GM23338 (cell line): ENCODE measurements around the gene SLC25A30. TPM values are rescaled to one million over a fixed set of nuclear protein-coding genes. Genes with fewer than 3 reads are reported as not detected.

Experiments
- ATAC-seq: fragments of 200-7000 bp; cut with Tn5 transposase; 3 replicates; pipeline ENCODE4 v1.9.1; 2020
- DNase-seq: peaks from one replicate; pipeline ENCODE4 v3.0.0-alpha.2; 2015; ENCODE audit warnings: low spot score
- H2AFZ ChIP-seq: fragments of 200-600 bp; sonication (generic); 2 replicates; pipeline ENCODE4 v1.8.0; 2016; ENCODE audit warnings: antibody characterized with exemption, mild to moderate bottlenecking, moderate library complexity
- H3F3A ChIP-seq: fragments of 200-600 bp; sonication (generic); replicated peaks from 2 replicates; pipeline ENCODE4 v1.8.0; 2017; ENCODE audit warnings: antibody characterized with exemption, mixed run types, low read depth
- H3K27ac ChIP-seq: fragments of 200-600 bp; sonication (generic); 2 replicates; pipeline ENCODE4 v1.6.1; 2016; ENCODE audit warnings: low read depth
- H3K27me3 ChIP-seq: fragments of 200-600 bp; sonication (generic); 2 replicates; pipeline ENCODE4 v1.8.0; 2016; ENCODE audit warnings: mild to moderate bottlenecking, mixed run types, moderate library complexity; ENCODE audit not compliant: insufficient read depth
- H3K36me3 ChIP-seq: fragments of 200-600 bp; sonication (generic); 2 replicates; pipeline ENCODE4 v1.8.0; 2016; ENCODE audit warnings: mild to moderate bottlenecking; ENCODE audit not compliant: insufficient read depth
- H3K4me1 ChIP-seq: fragments of 200-600 bp; sonication (generic); 2 replicates; pipeline ENCODE4 v1.8.0; 2016; ENCODE audit warnings: mild to moderate bottlenecking, moderate library complexity; ENCODE audit not compliant: insufficient read depth
- H3K4me2 ChIP-seq: fragments of 200-600 bp; sonication (generic); 2 replicates; pipeline ENCODE4 v1.7.1; 2017; ENCODE audit warnings: mixed run types
- H3K4me3 ChIP-seq: fragments of 200-600 bp; sonication (generic); 2 replicates; pipeline ENCODE4 v1.6.1; 2016; ENCODE audit warnings: mixed run types
- H3K79me2 ChIP-seq: fragments of 200-600 bp; sonication (generic); replicated peaks from 2 replicates; pipeline ENCODE4 v1.8.0; 2017; ENCODE audit warnings: mild to moderate bottlenecking; ENCODE audit not compliant: insufficient read depth
- H3K9me2 ChIP-seq: fragments of 200-600 bp; sonication (generic); 2 replicates; pipeline ENCODE4 v1.8.0; 2017; ENCODE audit not compliant: insufficient read depth
- H4K20me1 ChIP-seq: fragments of 200-600 bp; sonication (generic); replicated peaks from 2 replicates; pipeline ENCODE4 v1.8.0; 2017; ENCODE audit warnings: mild to moderate bottlenecking; ENCODE audit not compliant: insufficient read depth
- H3K27ac Mint-ChIP-seq: 2 replicates; pipeline ENCODE4 v1.8.0; 2020; ENCODE audit warnings: inconsistent platforms, mild to moderate bottlenecking, moderate library complexity, mixed read lengths
- H3K27me3 Mint-ChIP-seq: 3 replicates; pipeline ENCODE4 v1.8.0; 2022; ENCODE audit warnings: low read depth, mild to moderate bottlenecking, moderate library complexity, mixed read lengths, inconsistent platforms; ENCODE audit not compliant: insufficient read depth, poor library complexity
- H3K36me3 Mint-ChIP-seq: 3 replicates; pipeline ENCODE4 v1.8.0; 2021; ENCODE audit warnings: low read depth, mild to moderate bottlenecking, inconsistent platforms, moderate library complexity, mixed read lengths
- H3K4me1 Mint-ChIP-seq: 3 replicates; pipeline ENCODE4 v1.8.0; 2020; ENCODE audit warnings: mild to moderate bottlenecking, inconsistent platforms, mixed read lengths
- H3K4me3 Mint-ChIP-seq: 3 replicates; pipeline ENCODE4 v1.8.0; 2021; ENCODE audit warnings: moderate library complexity, mild to moderate bottlenecking, inconsistent platforms, mixed read lengths
- H3K9me3 Mint-ChIP-seq: 3 replicates; pipeline ENCODE4 v1.8.0; 2020; ENCODE audit warnings: moderate library complexity, mild to moderate bottlenecking, inconsistent platforms, mixed read lengths
- CREB1 ChIP-seq: fragments of 250-450 bp; sonication (Bioruptor Pico); IDR thresholded peaks from 2 replicates; pipeline ENCODE4 v1.5.0; 2020; ENCODE audit warnings: low read depth, mild to moderate bottlenecking, moderate library complexity
- CTCF ChIP-seq, 2 experiments: fragments of 200-600 bp in 1 of 2; sonication (generic) in 1 of 2; conservative IDR thresholded peaks; 2 replicates each; pipeline versions ENCODE4 v1.5.1 to v1.6.1; 2016 to 2017; ENCODE audit warnings: antibody characterized with exemption in 2 of 2, low read depth in 2 of 2, mild to moderate bottlenecking in 2 of 2, moderate library complexity in 1 of 2
- EZH2phosphoT487 ChIP-seq: fragments of 200-600 bp; sonication (generic); IDR thresholded peaks from one replicate; pipeline ENCODE4 v1.8.1; 2018; ENCODE audit warnings: antibody characterized with exemption; ENCODE audit not compliant: unreplicated experiment
- JUNB ChIP-seq: IDR thresholded peaks from one replicate; pipeline ENCODE4 v1.6.1; 2016; ENCODE audit warnings: antibody characterized with exemption; ENCODE audit not compliant: unreplicated experiment
- STAT1 ChIP-seq: IDR thresholded peaks from one replicate; pipeline ENCODE4 v1.6.1; 2016; ENCODE audit warnings: antibody characterized with exemption; ENCODE audit not compliant: unreplicated experiment
- ZNF114 ChIP-seq: fragments of 250-450 bp; sonication (Bioruptor Pico); IDR thresholded peaks from 2 replicates; pipeline ENCODE4 v1.5.0; 2020; ENCODE audit warnings: mild to moderate bottlenecking, moderate library complexity
- polyA plus RNA-seq: library from polyadenylated mRNA; unstranded; fragments of >200 nt; fragmentation: Nextera tagmentation; extraction: Ambion mirVana; gene quantifications from 2 replicates; pipeline ENCODE4 v1.2.1, GENCODE V29; 2016
- total RNA-seq: library from RNA; depleted of rRNA; stranded (reverse); fragments of >200 nt; shearing (Covaris generic); gene quantifications from 2 replicates; pipeline ENCODE4 v1.2.3, GENCODE V29; 2014
- TF ChIP-seq, protein P1 (sequence below): IDR thresholded peaks from 2 replicates; pipeline ENCODE4 v1.6.1; 2016; ENCODE audit warnings: antibody characterized with exemption
- TF ChIP-seq, protein P2 (sequence below): fragments of 250-450 bp; sonication (Bioruptor Pico); IDR thresholded peaks from 2 replicates; pipeline ENCODE4 v1.5.0; 2020; ENCODE audit warnings: mild to moderate bottlenecking, moderate library complexity

SLC25A30 gene
- total and polyA plus RNA-seq, 2 experiments from 2014 or later, result 2.0 to 7.5 TPM

GRCh38 chr13:45398877-45399276, 19.3 kb downstream of the SLC25A30 start:
- Histone ChIP-seq H3K27me3 (no peaks in the 10 kb centered on the region), H3K4me2 (no peak overlapping the region), H3K36me3 (peaks cover 3% of the 10 kb centered on the region), H3K9me2 (no peaks in the 10 kb centered on the region), H3K4me3 (no peak overlapping the region), H3K79me2 (no peaks in the 10 kb centered on the region), H3F3A (no peaks in the 10 kb centered on the region), H4K20me1 (peaks cover 7% of the 10 kb centered on the region), H2AFZ (no peak overlapping the region), H3K27ac (no peak overlapping the region), H3K4me1 (0 out of 2 replicates have a peak, but pooled peaks cover 4% of the 10 kb centered on the region)
- peaks cover 4% of the 10 kb centered on the region; the same call in 2 of the 3 replicates for H3K4me1 Mint-ChIP-seq
- TF ChIP-seq, protein P1, sequence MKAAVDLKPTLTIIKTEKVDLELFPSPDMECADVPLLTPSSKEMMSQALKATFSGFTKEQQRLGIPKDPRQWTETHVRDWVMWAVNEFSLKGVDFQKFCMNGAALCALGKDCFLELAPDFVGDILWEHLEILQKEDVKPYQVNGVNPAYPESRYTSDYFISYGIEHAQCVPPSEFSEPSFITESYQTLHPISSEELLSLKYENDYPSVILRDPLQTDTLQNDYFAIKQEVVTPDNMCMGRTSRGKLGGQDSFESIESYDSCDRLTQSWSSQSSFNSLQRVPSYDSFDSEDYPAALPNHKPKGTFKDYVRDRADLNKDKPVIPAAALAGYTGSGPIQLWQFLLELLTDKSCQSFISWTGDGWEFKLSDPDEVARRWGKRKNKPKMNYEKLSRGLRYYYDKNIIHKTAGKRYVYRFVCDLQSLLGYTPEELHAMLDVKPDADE, result no peak
- TF ChIP-seq, protein P2, sequence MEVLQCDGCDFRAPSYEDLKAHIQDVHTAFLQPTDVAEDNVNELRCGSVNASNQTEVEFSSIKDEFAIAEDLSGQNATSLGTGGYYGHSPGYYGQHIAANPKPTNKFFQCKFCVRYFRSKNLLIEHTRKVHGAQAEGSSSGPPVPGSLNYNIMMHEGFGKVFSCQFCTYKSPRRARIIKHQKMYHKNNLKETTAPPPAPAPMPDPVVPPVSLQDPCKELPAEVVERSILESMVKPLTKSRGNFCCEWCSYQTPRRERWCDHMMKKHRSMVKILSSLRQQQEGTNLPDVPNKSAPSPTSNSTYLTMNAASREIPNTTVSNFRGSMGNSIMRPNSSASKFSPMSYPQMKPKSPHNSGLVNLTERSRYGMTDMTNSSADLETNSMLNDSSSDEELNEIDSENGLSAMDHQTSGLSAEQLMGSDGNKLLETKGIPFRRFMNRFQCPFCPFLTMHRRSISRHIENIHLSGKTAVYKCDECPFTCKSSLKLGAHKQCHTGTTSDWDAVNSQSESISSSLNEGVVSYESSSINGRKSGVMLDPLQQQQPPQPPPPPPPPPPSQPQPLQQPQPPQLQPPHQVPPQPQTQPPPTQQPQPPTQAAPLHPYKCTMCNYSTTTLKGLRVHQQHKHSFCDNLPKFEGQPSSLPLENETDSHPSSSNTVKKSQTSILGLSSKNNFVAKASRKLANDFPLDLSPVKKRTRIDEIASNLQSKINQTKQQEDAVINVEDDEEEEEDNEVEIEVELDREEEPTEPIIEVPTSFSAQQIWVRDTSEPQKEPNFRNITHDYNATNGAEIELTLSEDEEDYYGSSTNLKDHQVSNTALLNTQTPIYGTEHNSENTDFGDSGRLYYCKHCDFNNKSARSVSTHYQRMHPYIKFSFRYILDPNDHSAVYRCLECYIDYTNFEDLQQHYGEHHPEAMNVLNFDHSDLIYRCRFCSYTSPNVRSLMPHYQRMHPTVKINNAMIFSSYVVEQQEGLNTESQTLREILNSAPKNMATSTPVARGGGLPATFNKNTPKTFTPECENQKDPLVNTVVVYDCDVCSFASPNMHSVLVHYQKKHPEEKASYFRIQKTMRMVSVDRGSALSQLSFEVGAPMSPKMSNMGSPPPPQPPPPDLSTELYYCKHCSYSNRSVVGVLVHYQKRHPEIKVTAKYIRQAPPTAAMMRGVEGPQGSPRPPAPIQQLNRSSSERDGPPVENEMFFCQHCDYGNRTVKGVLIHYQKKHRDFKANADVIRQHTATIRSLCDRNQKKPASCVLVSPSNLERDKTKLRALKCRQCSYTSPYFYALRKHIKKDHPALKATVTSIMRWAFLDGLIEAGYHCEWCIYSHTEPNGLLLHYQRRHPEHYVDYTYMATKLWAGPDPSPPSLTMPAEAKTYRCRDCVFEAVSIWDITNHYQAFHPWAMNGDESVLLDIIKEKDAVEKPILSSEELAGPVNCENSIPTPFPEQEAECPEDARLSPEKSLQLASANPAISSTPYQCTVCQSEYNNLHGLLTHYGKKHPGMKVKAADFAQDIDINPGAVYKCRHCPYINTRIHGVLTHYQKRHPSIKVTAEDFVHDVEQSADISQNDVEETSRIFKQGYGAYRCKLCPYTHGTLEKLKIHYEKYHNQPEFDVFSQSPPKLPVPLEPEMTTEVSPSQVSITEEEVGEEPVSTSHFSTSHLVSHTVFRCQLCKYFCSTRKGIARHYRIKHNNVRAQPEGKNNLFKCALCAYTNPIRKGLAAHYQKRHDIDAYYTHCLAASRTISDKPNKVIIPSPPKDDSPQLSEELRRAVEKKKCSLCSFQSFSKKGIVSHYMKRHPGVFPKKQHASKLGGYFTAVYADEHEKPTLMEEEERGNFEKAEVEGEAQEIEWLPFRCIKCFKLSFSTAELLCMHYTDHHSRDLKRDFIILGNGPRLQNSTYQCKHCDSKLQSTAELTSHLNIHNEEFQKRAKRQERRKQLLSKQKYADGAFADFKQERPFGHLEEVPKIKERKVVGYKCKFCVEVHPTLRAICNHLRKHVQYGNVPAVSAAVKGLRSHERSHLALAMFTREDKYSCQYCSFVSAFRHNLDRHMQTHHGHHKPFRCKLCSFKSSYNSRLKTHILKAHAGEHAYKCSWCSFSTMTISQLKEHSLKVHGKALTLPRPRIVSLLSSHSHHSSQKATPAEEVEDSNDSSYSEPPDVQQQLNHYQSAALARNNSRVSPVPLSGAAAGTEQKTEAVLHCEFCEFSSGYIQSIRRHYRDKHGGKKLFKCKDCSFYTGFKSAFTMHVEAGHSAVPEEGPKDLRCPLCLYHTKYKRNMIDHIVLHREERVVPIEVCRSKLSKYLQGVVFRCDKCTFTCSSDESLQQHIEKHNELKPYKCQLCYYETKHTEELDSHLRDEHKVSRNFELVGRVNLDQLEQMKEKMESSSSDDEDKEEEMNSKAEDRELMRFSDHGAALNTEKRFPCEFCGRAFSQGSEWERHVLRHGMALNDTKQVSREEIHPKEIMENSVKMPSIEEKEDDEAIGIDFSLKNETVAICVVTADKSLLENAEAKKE, result no peak
- TF ChIP-seq EZH2phosphoT487, result no peak
- no peak for TF ChIP-seq STAT1
- TF ChIP-seq JUNB, result no peak
- TF ChIP-seq CREB1 (CRISPR knock-in tag), result no peak
- no peak for TF ChIP-seq CTCF (conservative IDR thresholded peaks at IDR 0.05; ENCODE audit: low read depth in 2 of 2)
- TF ChIP-seq ZNF114 (CRISPR knock-in tag), result no peak
- no peak for ATAC-seq
- DNase-seq, result no peak
- no peaks in the 10 kb centered on the region for H3K9me3 Mint-ChIP-seq
- H3K27me3 Mint-ChIP-seq, result peaks cover 2% of the 10 kb centered on the region
- peaks cover 19% of the 10 kb centered on the region for H3K36me3 Mint-ChIP-seq
- H3K27ac Mint-ChIP-seq, result no peak overlapping the region
- H3K4me3 Mint-ChIP-seq, result no peak overlapping the region
